ENCODE measurements around the gene SMIM33.
"Not testable (repeated sequence)": the region's sequence is repeated elsewhere in the genome, so short reads cannot be mapped to it uniquely, and the experiment has no call there.

The SMIM33 gene

GRCh38 chr5:139457241-139457640, 13.6 kb upstream of the SMIM33 start:
- DNase-seq (ENCODE audit: low read depth) = no peak

- no peak for DNase-seq (ENCODE audit: low read depth)
These were observed 13.0 kb upstream of the SMIM33 start for GRCh38 chr5:139457653-139458306.

- peak; percentile 64 for DNase-seq (ENCODE audit: low read depth)
These were observed 12.0 kb upstream of the SMIM33 start for GRCh38 chr5:139458580-139459407.

- no peak for DNase-seq (ENCODE audit: low read depth)
These were observed 11.3 kb upstream of the SMIM33 start for GRCh38 chr5:139459451-139459934.

- DNase-seq (ENCODE audit: low read depth) = no peak
These were observed 10.3 kb upstream of the SMIM33 start for GRCh38 chr5:139460455-139460854.

GRCh38 chr5:139461176-139461575, 9.6 kb upstream of the SMIM33 start:
- DNase-seq (ENCODE audit: low read depth) = no peak

- no peak for DNase-seq (ENCODE audit: low read depth)
These were observed 9.1 kb upstream of the SMIM33 start for GRCh38 chr5:139461698-139462097.

GRCh38 chr5:139462586-139463276, 8.1 kb upstream of the SMIM33 start, which contains the start of gene ECSCR:
Gene ECSCR, minus strand, starts transcription at chr5:139462743. Its CDS starts 73 bp downstream, at chr5:139462670.
- no peak for DNase-seq (ENCODE audit: low read depth)

GRCh38 chr5:139468421-139468931, 2.3 kb upstream of the SMIM33 start:
- no peak for DNase-seq (ENCODE audit: low read depth)

GRCh38 chr5:139472386-139473030, 1.7 kb downstream of the SMIM33 start:
- no peak for DNase-seq (ENCODE audit: low read depth)

- DNase-seq (ENCODE audit: low read depth) = no peak
These were observed 2.3 kb downstream of the SMIM33 start for GRCh38 chr5:139473105-139473504.

- DNase-seq (ENCODE audit: low read depth) = no peak
These were observed 2.8 kb downstream of the SMIM33 start for GRCh38 chr5:139473565-139473964.

GRCh38 chr5:139474890-139475791, 4.3 kb downstream of the SMIM33 start:
- no peak for DNase-seq (ENCODE audit: low read depth)

- no peak for DNase-seq (ENCODE audit: low read depth)
These were observed 5.2 kb downstream of the SMIM33 start for GRCh38 chr5:139475865-139476617.

- not testable (repeated sequence) for DNase-seq (ENCODE audit: low read depth)
These were observed 8.0 kb downstream of the SMIM33 start for GRCh38 chr5:139478657-139479423.

GRCh38 chr5:139479729-139480128, 8.9 kb downstream of the SMIM33 start:
- not testable (repeated sequence) for DNase-seq (ENCODE audit: low read depth)

GRCh38 chr5:139481122-139481533, 10.3 kb downstream of the SMIM33 start:
- no peak for DNase-seq (ENCODE audit: low read depth)

GRCh38 chr5:139481580-139482049, 10.8 kb downstream of the SMIM33 start:
- DNase-seq (ENCODE audit: low read depth) = no peak

Measured in HS-5 (cell line).